Measurements from ENCODE around the gene TMEFF2. TPM values are rescaled to one million over a fixed set of nuclear protein-coding genes. Genes with fewer than 3 reads are reported as not detected.
"Not testable (repeated sequence)": the region's sequence is repeated elsewhere in the genome, so short reads cannot be mapped to it uniquely, and the experiment has no call there.

Gene TMEFF2
- total and polyA plus RNA-seq, 10 donors: not detected

DNA sequence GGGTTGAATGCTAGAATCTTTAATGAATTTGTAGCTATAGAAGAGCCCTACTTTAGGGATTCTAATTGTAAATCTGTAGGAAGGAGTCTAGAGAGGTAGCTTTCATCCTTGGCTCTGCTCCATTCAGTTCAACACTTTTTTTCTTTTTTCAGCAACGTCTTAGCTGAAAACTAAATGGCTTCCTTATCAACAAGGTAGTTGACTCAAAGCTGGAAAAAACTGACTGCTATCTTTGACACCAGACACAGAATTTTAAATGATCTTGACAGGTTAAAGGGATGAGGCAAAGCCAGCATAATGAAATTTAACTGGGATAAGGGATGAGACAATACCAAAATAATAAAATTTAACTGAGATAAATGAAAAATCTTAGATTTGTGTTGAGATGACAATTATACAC lies 54.9 kb downstream of the TMEFF2 start:
- H3K9me3 ChIP-seq: no peaks in the 10 kb centered on the region
- WGBS, 5 donors: 40 to 72% (median 50%) methylated on average over 1 of the region's 1 CpG
- no peak for DNase-seq
- H3K36me3 ChIP-seq: no peaks in the 10 kb centered on the region
- no peak overlapping the region for H3K27ac ChIP-seq
- intact Hi-C loops (cut with DNase I; ENCODE audit: low total_unique reads): no loop called here
- no peak for TF ChIP-seq POLR2A (IDR thresholded peaks at IDR 0.05)
- TF ChIP-seq, protein P1, sequence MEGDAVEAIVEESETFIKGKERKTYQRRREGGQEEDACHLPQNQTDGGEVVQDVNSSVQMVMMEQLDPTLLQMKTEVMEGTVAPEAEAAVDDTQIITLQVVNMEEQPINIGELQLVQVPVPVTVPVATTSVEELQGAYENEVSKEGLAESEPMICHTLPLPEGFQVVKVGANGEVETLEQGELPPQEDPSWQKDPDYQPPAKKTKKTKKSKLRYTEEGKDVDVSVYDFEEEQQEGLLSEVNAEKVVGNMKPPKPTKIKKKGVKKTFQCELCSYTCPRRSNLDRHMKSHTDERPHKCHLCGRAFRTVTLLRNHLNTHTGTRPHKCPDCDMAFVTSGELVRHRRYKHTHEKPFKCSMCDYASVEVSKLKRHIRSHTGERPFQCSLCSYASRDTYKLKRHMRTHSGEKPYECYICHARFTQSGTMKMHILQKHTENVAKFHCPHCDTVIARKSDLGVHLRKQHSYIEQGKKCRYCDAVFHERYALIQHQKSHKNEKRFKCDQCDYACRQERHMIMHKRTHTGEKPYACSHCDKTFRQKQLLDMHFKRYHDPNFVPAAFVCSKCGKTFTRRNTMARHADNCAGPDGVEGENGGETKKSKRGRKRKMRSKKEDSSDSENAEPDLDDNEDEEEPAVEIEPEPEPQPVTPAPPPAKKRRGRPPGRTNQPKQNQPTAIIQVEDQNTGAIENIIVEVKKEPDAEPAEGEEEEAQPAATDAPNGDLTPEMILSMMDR (IDR thresholded peaks at IDR 0.05 in 8 of 11, conservative IDR thresholded peaks at IDR 0.05 in 3 of 11): no peak
- TF ChIP-seq POLR2AphosphoS5 (IDR thresholded peaks at IDR 0.05): no peak
- no peak overlapping the region for H3K4me3 ChIP-seq
- H3K27me3 ChIP-seq (replicated peaks in 1 of 7): peaks cover 0 to 6% (median 0%) of the 10 kb centered on the region in 7 donors
- H3K4me1 ChIP-seq: no peaks in the 10 kb centered on the region

DNA sequence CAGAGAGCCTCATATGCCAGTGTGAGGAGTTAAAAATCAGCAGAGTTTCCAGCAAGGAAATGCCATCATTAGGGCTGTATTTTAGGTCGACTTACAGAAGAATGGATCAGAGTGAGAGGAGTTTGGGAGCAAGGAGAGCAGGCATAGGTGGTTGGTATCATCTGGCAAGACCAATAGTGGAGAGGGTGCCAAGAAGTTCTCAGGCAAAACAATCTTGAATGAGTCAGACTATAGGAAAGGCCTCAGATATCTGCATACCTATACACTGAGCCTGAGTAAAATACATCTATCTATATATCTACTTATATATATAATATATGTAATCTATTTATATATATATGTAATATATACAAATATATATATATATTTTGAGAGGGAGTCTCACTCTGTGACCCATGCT lies 57.3 kb downstream of the TMEFF2 start:
- H3K4me1 ChIP-seq: no peaks in the 10 kb centered on the region
- no peak overlapping the region for H3K4me3 ChIP-seq
- no peaks in the 10 kb centered on the region for H3K9me3 ChIP-seq
- no peak for DNase-seq
- H3K27ac ChIP-seq: no peak overlapping the region
- no peaks in the 10 kb centered on the region for H3K36me3 ChIP-seq
- WGBS, 5 donors: 56 to 79% (median 59%) methylated on average over 1 of the region's 1 CpG
- intact Hi-C loops (cut with DNase I; ENCODE audit: low total_unique reads): no loop called here
- TF ChIP-seq, protein P1 (IDR thresholded peaks at IDR 0.05 in 8 of 11, conservative IDR thresholded peaks at IDR 0.05 in 3 of 11): no peak
- TF ChIP-seq POLR2AphosphoS5 (IDR thresholded peaks at IDR 0.05): no peak
- no peak for TF ChIP-seq POLR2A (IDR thresholded peaks at IDR 0.05)
- H3K27me3 ChIP-seq (replicated peaks in 1 of 7): peaks cover 0 to 6% (median 0%) of the 10 kb centered on the region in 7 donors

DNA sequence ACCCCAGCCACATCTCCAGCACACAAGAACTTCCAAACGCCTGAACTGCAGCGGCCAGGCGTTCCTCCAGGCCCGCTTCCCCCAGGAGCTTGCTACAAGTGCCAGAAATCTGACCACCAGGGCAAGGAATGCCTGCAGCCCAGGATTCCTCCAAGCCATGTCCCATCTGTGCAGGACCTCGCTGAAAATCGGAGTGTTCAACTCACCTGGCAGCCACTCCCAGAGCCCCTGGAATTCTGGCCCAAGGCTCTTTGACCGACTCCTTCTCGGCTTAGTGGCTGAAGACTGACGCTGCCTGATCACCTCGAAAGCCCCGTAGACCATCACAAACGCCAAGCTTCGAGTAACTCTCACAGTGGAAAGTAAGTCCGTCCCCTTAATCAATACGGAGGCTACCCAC lies 62.1 kb downstream of the TMEFF2 start:
- H3K4me1 ChIP-seq; DNase-seq; H3K27me3 ChIP-seq (replicated peaks in 1 of 7); H3K27ac ChIP-seq; H3K9me3 ChIP-seq; intact Hi-C loops (cut with DNase I; ENCODE audit: low total_unique reads); H3K36me3 ChIP-seq; H3K4me3 ChIP-seq: not testable (repeated sequence)
- WGBS, 5 donors: 93 to 97% (median 95%) methylated on average over 13 to 15 of the region's 15 CpGs

DNA sequence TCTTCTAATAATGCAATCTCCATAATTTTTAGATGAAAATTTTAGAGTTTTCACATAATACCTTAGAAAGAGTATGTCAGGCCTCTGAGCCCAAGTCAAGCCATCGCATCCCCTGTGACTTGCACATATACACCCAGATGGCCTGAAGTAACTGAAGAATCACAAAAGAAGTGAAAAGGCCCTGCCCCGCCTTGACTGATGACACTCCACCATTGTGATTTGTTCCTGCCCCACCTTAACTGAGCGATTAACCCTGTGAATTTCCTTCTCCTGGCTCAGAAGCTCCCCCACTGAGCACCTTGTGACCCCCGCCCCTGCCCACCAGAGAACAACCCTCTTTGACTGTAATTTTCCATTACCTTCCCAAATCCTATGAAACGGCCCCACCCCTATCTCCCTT lies 64.4 kb downstream of the TMEFF2 start:
- H3K27ac ChIP-seq; DNase-seq; H3K36me3 ChIP-seq; H3K4me1 ChIP-seq; H3K9me3 ChIP-seq; H3K4me3 ChIP-seq; intact Hi-C loops (cut with DNase I; ENCODE audit: low total_unique reads); H3K27me3 ChIP-seq (replicated peaks in 1 of 7): not testable (repeated sequence)
- WGBS, 5 donors: 78 to 93% (median 81%) methylated on average over 5 of the region's 5 CpGs

DNA sequence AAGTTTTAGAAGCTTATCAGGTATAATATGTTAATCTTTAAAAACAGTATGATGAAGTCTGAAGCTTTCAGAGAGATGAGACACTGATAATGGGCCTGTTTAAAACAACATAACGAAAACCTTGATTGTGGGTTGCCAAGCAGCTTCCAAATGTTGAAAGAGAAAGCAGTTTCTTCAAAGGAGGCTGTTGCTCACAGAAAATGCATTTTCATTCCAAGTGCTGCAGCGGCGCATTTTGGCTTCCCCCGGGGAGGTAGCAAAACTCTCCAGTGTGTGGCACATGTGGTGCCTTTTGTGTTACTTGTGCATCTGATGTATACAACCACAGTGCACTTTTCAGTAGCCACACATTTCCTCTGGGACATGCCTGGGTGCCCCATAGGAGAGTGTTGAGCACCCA lies 66.1 kb downstream of the TMEFF2 start:
- intact Hi-C loops (cut with DNase I; ENCODE audit: low total_unique reads): no loop called here
- Histone ChIP-seq H3K36me3 (no peaks in the 10 kb centered on the region), H3K27me3 (replicated peaks in 1 of 7) (no peaks in the 10 kb centered on the region), H3K27ac (no peak overlapping the region), H3K4me3 (no peak overlapping the region), H3K4me1 (no peaks in the 10 kb centered on the region), H3K9me3 (no peaks in the 10 kb centered on the region)
- TF ChIP-seq POLR2AphosphoS5 (IDR thresholded peaks at IDR 0.05): no peak
- TF ChIP-seq, protein P1 (IDR thresholded peaks at IDR 0.05 in 8 of 11, conservative IDR thresholded peaks at IDR 0.05 in 3 of 11): no peak
- TF ChIP-seq POLR2A (IDR thresholded peaks at IDR 0.05): no peak
- WGBS, 5 donors: 55 to 72% (median 65%) methylated on average over 4 of the region's 4 CpGs
- DNase-seq: no peak

Data from spleen (tissue), 11 donors.